ENCODE results near the gene MR1.
"Not testable (repeated sequence)": the region's sequence is repeated elsewhere in the genome, so short reads cannot be mapped to it uniquely, and the experiment has no call there.

Gene MR1

GRCh38 chr1:181028615-181029014, 5.2 kb upstream of the MR1 start:
- in situ Hi-C loops (cut with MboI; ENCODE audit: low sequenced_read_pairs) = loop anchor here (25.0 kb wide), 1 partner anchor 109 kb away; no protein-coding TSS in a partner anchor

- in situ Hi-C loops (cut with MboI; ENCODE audit: low sequenced_read_pairs) = loop anchor here (25.0 kb wide), 1 partner anchor 105 kb away; no protein-coding TSS in a partner anchor
Measured at GRCh38 chr1:181032535-181032934, 1.2 kb upstream of the MR1 start.

- in situ Hi-C loops (cut with MboI; ENCODE audit: low sequenced_read_pairs) = loop anchor here (25.0 kb wide), 1 partner anchor 104 kb away; no protein-coding TSS in a partner anchor
Measured at GRCh38 chr1:181033128-181033798, 520 bp upstream of the MR1 start.

DNA sequence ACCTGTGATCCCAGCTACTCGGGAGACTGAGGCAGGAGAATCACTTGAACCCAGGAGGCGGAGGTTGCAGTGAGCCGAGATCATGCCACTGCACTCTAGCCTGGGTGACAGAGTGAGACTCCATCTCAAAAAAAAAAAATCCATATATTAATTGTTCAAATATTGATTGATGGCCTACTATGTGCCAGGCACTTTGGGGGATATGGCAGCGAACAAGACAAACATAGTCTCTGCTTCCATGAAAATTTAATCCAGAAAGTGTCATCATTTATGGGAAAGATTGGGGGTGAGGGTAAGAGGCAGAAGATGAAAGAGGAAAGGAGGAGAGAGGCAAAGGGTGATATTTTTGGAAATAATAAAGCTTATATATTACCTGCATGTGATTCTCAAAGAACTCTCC, 1.4 kb downstream of the MR1 start:
- in situ Hi-C loops (cut with MboI; ENCODE audit: low sequenced_read_pairs) = loop anchor here (25.0 kb wide), 1 partner anchor 102 kb away; no protein-coding TSS in a partner anchor

- in situ Hi-C loops (cut with MboI; ENCODE audit: low sequenced_read_pairs) = loop anchor here (25.0 kb wide), 1 partner anchor 101 kb away; no protein-coding TSS in a partner anchor
Measured at GRCh38 chr1:181036107-181036836, 2.5 kb downstream of the MR1 start.

- in situ Hi-C loops (cut with MboI; ENCODE audit: low sequenced_read_pairs) = loop anchor here (25.0 kb wide), 1 partner anchor 100 kb away; no protein-coding TSS in a partner anchor
Measured at GRCh38 chr1:181037386-181037785, 3.6 kb downstream of the MR1 start.

DNA sequence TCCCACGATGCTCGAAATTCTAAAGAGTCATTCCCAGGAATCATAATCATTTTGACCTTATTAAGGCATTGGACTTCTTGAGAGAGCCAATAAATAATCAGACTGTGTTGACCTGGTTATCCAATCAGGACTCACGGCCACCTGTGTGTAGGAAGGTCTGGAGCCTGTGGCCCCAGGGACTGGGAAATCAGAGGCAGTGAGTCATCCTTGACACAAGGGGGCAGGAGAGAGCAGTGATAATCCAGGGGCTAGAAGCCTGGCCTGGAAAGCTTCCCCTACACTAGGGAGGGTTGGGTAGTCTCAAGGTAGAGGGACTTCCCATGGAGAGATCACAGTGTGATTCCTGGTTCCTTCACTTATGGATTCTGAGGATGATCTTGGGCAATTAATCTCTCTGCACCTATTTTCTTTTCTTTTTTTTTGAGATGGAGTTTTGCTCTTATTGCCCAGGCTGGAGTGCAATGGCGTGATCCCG, 4.7 kb downstream of the MR1 start:
- in situ Hi-C loops (cut with MboI; ENCODE audit: low sequenced_read_pairs) = loop anchor here (25.0 kb wide), 1 partner anchor 99 kb away; no protein-coding TSS in a partner anchor

DNA sequence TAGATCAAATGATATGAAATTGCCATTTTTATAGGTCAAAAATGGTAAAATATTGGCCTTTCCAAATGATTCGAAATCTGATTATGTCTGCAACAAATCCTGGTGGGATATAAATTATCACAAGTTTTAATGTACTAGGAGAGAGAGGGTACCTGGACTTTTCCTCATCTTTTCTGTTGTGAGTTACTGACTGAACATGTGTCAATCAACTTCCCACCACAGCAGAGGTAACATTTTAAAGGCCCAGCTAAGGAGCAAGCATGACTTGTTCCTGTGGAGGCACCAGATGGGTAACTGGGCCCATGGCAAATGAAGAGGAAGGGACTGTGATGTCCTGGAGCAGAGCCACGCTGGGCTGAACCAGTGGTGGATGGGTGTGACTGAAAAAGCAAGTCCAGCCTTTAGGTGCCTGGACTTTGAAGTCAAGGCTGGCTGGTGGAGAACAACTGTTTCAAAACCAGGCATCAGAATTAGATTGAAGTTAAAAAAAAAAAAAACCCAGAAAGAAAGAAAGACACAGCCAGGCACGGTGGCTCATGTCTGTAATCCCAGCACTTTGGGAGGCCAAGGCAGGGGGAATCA, 6.6 kb downstream of the MR1 start:
- in situ Hi-C loops (cut with MboI; ENCODE audit: low sequenced_read_pairs) = loop anchor here (25.0 kb wide), 1 partner anchor 97 kb away; no protein-coding TSS in a partner anchor

- in situ Hi-C loops (cut with MboI; ENCODE audit: low sequenced_read_pairs) = loop anchor here (25.0 kb wide), 1 partner anchor 94 kb away; no protein-coding TSS in a partner anchor
Measured at GRCh38 chr1:181043025-181043888, 9.5 kb downstream of the MR1 start.

GRCh38 chr1:181044449-181044966, 10.7 kb downstream of the MR1 start:
- in situ Hi-C loops (cut with MboI; ENCODE audit: low sequenced_read_pairs) = loop anchor here (25.0 kb wide), 1 partner anchor 93 kb away; no protein-coding TSS in a partner anchor

DNA sequence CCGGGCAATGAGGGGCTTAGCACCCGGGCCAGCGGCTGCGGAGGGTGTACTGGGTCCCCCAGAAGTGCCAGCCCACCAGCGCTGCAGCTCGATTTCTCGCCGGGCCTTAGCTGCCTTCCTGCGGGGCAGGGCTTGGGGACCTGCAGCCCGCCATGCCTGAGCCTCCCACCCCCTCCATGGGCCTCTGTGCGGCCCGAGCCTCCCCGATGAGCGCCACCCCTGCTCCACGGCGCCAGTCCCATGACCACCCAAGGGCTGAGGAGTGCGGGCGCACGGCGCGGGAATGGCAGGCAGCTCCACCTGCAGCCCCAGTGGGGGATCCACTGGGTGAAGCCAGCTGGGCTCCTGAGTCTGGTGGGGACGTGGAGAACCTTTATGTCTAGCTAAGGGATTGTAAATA, 12.2 kb downstream of the MR1 start:
- in situ Hi-C loops (cut with MboI; ENCODE audit: low sequenced_read_pairs) = loop anchor here (25.0 kb wide), 1 partner anchor 91 kb away; no protein-coding TSS in a partner anchor

GRCh38 chr1:181049378-181049777, 15.6 kb downstream of the MR1 start:
- in situ Hi-C loops (cut with MboI; ENCODE audit: low sequenced_read_pairs) = loop anchor here (25.0 kb wide), 1 partner anchor 88 kb away; no protein-coding TSS in a partner anchor

DNA sequence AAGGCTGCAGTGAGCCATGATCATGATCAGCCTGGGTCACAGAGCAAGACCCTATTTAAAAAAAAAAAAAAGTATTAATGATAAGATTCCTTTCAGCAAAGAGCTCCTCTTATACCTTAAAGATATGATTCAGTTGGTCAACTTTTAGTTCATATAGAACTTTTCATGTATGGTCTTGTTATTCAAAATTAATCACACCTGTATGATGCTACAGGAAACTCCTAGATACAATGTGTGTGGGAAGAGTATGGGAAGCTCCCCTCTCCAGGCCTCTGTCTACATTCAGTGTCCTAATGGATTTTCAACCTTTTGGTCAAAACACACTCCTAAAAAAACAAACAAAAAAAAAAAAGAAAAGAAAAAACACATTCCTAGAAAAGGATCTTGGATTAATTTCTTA, 17.1 kb downstream of the MR1 start:
- in situ Hi-C loops (cut with MboI; ENCODE audit: low sequenced_read_pairs) = no loop called here

DNA sequence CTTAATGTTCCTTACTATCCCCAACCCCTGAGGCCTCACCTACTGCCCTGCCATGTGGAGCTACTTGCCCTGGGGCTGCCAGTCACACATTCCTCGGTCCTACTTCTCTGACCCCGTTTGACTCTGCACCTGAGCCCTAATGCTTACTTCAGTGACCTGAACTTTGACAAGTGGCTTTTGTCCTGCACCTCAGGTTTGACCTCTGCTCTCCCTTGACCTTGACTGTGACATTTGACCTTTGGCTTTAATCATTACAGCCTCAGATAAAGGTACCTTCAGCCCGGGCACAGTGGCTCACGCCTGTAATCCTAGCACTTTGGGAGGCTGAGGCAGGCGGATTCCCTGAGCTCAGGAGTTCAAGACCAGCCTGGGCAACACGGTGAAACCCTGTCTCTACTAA, 22.8 kb downstream of the MR1 start:
- in situ Hi-C loops (cut with MboI; ENCODE audit: low sequenced_read_pairs) = no loop called here

- in situ Hi-C loops (cut with MboI; ENCODE audit: low sequenced_read_pairs) = no loop called here
Measured at GRCh38 chr1:181057079-181057478, 23.3 kb downstream of the MR1 start.

- in situ Hi-C loops (cut with MboI; ENCODE audit: low sequenced_read_pairs) = no loop called here
Measured at GRCh38 chr1:181059435-181059834, 25.7 kb downstream of the MR1 start.

- in situ Hi-C loops (cut with MboI; ENCODE audit: low sequenced_read_pairs) = no loop called here
Measured at GRCh38 chr1:181060066-181060465, 26.3 kb downstream of the MR1 start.

GRCh38 chr1:181060947-181061346, 27.2 kb downstream of the MR1 start:
- in situ Hi-C loops (cut with MboI; ENCODE audit: low sequenced_read_pairs) = not testable (repeated sequence)

- in situ Hi-C loops (cut with MboI; ENCODE audit: low sequenced_read_pairs) = no loop called here
Measured at GRCh38 chr1:181061487-181061886, 27.7 kb downstream of the MR1 start.

All from HL-60/S4 treated with phorbol 12-myristate 13-acetate at 8.2 ng/mL for 4 days and 3 days (cell line).